Activated T-cell treated with anti-CD3 and anti-CD28 coated beads, Interleukin-2, amount 50 U/mL, for 72 hours (primary cell): ENCODE measurements around the gene ACO2. TPM values are rescaled to one million over a fixed set of nuclear protein-coding genes. Genes with fewer than 3 reads are reported as not detected.

Experiments
- ATAC-seq, 2 donors: fragments of 150-1000 bp; cut with Tn5 transposase; replicated peaks in 1 of 2; 2 replicates each; pipeline ENCODE4 v1.10.0; 2021; ENCODE audit warnings: moderate library complexity in 2 of 2, mild to moderate bottlenecking in 1 of 2
- DNase-seq, 2 donors: peaks; one replicate each; pipeline ENCODE4 v3.0.0; 2021 to 2022; ENCODE audit warnings: mixed read lengths in 1 of 2
- H3K27ac Mint-ChIP-seq: one replicate; pipeline ENCODE4 v1.8.0; 2022; ENCODE audit warnings: mild to moderate bottlenecking, moderate library complexity, mixed read lengths
- H3K27me3 Mint-ChIP-seq: one replicate; pipeline ENCODE4 v1.8.0; 2022; ENCODE audit warnings: low read depth, mixed read lengths
- H3K36me3 Mint-ChIP-seq, 2 donors: one replicate each; pipeline ENCODE4 v1.8.0; 2022; ENCODE audit warnings: mixed read lengths in 2 of 2, mild to moderate bottlenecking in 1 of 2; ENCODE audit not compliant: insufficient read depth in 2 of 2
- H3K4me1 Mint-ChIP-seq: one replicate; pipeline ENCODE4 v1.8.0; 2022; ENCODE audit warnings: low read depth, mixed read lengths
- H3K4me3 Mint-ChIP-seq, 2 donors: one replicate each; pipeline ENCODE4 v1.8.0; 2022; ENCODE audit warnings: mild to moderate bottlenecking in 2 of 2, mixed read lengths in 2 of 2, moderate library complexity in 2 of 2
- H3K9me3 Mint-ChIP-seq, 2 donors: one replicate each; pipeline ENCODE4 v1.8.0; 2022; ENCODE audit warnings: mixed read lengths in 2 of 2
- total RNA-seq, 2 donors: library from RNA; stranded (reverse); gene quantifications; one replicate each; pipeline ENCODE4 v1.2.3, GENCODE V29; 2022

ACO2 gene
- total RNA-seq, 2 donors from 2014 or later = 73.3 to 74.9 TPM

DNA sequence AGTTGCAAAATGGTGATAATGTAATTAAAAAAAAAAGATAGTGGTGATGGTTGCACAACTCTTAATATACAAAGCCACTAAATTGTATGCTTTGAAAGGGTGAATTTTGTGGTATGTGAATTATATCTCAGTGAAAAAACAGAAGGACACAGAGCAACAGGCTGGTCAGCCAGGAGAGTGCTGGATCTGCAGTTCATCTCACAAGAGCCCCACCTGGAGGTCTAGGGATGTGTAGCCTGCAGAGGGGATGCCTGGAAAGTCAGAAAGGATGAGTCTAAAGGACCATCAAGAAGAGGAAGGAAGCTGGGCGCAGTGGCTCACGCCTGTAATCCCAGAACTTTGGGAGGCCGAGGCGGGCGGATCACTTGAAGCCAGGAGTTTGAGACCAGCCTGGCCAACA is 66.3 kb downstream of the ACO2 start:
- peaks cover 0 to 6% of the 10 kb centered on the region in 2 donors for H3K36me3 Mint-ChIP-seq

DNA sequence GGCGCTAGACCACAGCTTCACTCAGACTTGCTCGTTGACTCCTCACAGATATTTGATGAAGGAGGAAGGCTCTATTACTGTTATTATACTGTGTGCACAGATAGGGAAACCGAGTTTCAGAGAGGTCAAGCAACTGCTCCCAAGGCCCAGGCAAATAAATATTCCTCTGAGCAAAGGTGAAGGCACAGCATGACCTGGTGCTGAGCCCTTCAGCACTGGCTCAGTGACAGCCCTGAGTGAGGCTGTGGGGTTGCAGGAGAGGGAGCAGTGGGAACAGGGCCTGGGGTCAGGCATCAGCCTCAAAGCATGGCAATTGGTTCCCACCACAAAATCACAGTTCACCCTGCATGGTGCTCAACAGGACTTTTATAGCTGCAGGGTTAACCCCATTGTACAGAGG is 68.3 kb downstream of the ACO2 start:
- no peak for ATAC-seq
- no peaks in the 10 kb centered on the region for H3K27me3 Mint-ChIP-seq
- no peaks in the 10 kb centered on the region for H3K9me3 Mint-ChIP-seq
- peaks cover 0 to 4% of the 10 kb centered on the region in 2 donors for H3K36me3 Mint-ChIP-seq
- H3K4me1 Mint-ChIP-seq = peaks cover 18% of the 10 kb centered on the region
- no peak for DNase-seq
- no peak overlapping the region for H3K4me3 Mint-ChIP-seq
- no peak overlapping the region for H3K27ac Mint-ChIP-seq

More for the DNA sequence above, 66.3 kb downstream of the ACO2 start:
- ATAC-seq = no peak
- DNase-seq = no peak
- H3K9me3 Mint-ChIP-seq = no peaks in the 10 kb centered on the region
- no peaks in the 10 kb centered on the region for H3K27me3 Mint-ChIP-seq
- H3K4me3 Mint-ChIP-seq = no peak overlapping the region
- no peaks in the 10 kb centered on the region for H3K4me1 Mint-ChIP-seq
- H3K27ac Mint-ChIP-seq = peak overlapping the region; percentile 35

DNA sequence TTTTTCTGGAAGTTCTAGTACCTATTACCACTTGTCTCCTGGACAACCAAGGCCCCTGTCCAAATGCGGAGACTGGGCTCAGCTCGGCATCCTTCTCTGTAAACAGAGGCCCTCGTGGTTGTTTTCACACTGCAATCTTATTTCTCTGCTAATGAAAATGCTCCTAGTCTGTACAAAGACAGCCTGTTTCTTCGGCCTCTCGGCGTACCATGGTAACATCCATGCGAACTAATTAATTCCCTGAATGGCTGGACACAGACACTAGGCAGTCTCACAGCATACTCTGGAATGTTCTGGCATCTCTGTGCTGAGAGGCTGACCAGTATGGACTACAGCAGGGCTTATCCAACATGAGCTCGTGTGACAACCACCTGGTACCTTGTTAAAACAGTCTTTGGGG is 69.7 kb downstream of the ACO2 start:
- H3K9me3 Mint-ChIP-seq = no peaks in the 10 kb centered on the region

DNA sequence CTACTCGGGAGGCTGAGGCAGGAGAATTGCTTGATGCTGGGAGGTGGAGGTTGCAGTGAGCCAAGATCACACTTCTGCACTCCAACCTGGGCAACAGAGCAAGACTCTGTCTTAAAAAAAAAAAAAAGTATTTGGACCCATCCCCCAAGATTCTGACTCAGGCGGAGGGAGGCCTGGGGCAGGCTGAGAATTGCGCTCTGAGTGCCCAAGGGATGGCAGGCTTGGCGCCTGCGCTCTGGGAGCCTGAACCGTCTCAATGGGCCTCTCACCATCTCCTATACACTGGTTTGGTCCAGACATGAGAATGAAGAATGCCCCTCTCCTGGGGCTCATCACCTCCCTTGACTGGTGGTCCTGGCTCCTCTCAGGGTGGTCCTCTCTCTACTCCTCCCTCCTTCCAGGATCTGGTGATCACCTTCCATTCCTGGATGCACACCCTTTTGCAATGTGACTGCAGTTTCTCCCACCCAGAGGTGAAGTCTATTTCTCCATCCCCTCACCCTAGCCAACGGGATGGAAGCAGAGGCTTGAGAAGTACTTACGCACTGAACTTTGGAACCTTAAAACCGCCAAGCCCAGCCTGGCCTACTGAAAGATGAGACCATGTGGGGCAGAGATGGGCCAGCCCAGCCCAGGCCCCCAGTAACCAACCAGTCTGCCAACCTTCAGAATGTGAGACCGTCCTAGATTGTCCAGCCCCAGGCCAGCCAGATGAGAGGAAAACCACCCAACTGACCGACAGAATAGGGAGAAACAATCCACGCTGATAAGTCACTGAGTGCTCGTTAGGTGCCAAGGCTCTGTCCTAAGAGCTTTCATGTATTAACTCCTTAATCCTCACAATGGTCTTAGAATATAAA is 70.5 kb downstream of the ACO2 start:
- Mint-ChIP-seq H3K9me3 (no peaks in the 10 kb centered on the region), H3K36me3 (peaks cover 1 to 5% of the 10 kb centered on the region in 2 donors), H3K27me3 (no peaks in the 10 kb centered on the region), H3K4me1 (peaks cover 35% of the 10 kb centered on the region), H3K4me3 (no peak overlapping the region), H3K27ac (peak overlapping the region; percentile 9)
- DNase-seq = no peak
- ATAC-seq = no peak

More for the DNA sequence above, 69.7 kb downstream of the ACO2 start:
- DNase-seq (no peak), ATAC-seq (no peak)
- peaks cover 32% of the 10 kb centered on the region for H3K4me1 Mint-ChIP-seq
- H3K27me3 Mint-ChIP-seq = no peaks in the 10 kb centered on the region
- H3K36me3 Mint-ChIP-seq = peaks cover 0 to 4% of the 10 kb centered on the region in 2 donors
- no peak overlapping the region for H3K27ac Mint-ChIP-seq
- no peak overlapping the region for H3K4me3 Mint-ChIP-seq

DNA sequence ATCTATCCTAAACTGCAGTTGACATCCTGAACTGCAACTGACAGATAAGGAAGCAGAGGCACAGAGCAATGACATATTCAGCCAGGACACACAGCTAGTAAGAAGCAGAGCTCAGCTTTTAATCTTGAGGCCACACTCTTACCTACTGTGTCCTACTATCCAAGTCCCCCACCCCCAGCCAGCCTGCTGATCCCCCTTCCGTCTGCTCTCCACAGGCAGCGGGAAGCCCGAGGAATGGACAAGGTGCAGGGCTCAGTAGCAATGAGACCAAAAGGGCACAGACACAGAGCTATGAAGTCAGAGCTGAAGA is 71.0 kb downstream of the ACO2 start:
- no peaks in the 10 kb centered on the region for H3K27me3 Mint-ChIP-seq
- no peaks in the 10 kb centered on the region for H3K9me3 Mint-ChIP-seq
- H3K4me1 Mint-ChIP-seq = peaks cover 41% of the 10 kb centered on the region
- H3K27ac Mint-ChIP-seq = no peak overlapping the region
- H3K4me3 Mint-ChIP-seq = no peak overlapping the region
- no peak for ATAC-seq
- DNase-seq = no peak
- peaks cover 1 to 5% of the 10 kb centered on the region in 2 donors for H3K36me3 Mint-ChIP-seq

DNA sequence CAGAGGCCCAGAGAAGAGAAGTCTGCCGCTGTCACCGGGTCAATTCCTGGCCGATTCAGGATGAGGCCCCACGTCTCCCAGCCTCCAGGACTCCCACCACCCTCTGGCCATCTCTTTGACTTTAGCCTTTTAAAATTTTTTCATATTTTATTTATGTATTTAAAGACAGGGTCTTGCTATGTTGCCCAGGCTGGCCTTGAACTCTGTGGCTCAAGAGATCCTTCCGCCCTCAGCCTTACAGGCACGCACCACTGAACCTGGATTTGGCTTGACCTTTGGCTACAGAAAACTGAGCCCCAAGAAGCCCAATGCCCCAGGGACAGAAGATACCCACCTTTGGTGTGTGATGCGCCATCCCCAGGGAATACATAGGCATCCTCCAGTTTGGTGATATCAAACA is 71.4 kb downstream of the ACO2 start:
- DNase-seq (no peak), ATAC-seq (no peak)
- Mint-ChIP-seq H3K9me3 (no peaks in the 10 kb centered on the region), H3K27me3 (no peaks in the 10 kb centered on the region), H3K4me1 (peaks cover 45% of the 10 kb centered on the region), H3K36me3 (peaks cover 1 to 3% of the 10 kb centered on the region in 2 donors), H3K4me3 (no peak overlapping the region), H3K27ac (no peak overlapping the region)

DNA sequence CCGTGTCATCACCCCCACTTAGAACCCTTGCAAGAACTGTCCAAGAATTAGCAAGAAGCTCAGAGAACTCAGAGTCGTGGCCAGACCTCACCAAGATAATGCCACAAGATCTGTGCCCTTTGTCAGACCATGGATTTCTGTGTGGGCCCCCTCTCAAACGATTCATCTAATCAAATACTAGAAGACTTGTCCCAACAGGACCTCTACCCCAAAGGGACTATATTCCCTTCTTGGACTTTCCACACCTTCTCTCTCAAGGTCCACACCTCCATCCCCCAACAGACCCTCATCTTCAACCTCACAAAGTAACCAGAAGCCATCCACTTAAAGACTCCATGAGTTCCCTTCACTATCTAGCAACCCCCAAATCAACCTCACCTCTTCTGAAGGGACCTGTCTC is 72.6 kb downstream of the ACO2 start:
- ATAC-seq (no peak), DNase-seq (no peak)
- H3K4me3 Mint-ChIP-seq = peak overlapping the region; percentile 28 to 100
- H3K9me3 Mint-ChIP-seq = no peaks in the 10 kb centered on the region
- H3K36me3 Mint-ChIP-seq = peaks cover 1 to 3% of the 10 kb centered on the region in 2 donors
- H3K27me3 Mint-ChIP-seq = no peaks in the 10 kb centered on the region
- peaks cover 46% of the 10 kb centered on the region for H3K4me1 Mint-ChIP-seq
- peak overlapping the region; percentile 75 for H3K27ac Mint-ChIP-seq

DNA sequence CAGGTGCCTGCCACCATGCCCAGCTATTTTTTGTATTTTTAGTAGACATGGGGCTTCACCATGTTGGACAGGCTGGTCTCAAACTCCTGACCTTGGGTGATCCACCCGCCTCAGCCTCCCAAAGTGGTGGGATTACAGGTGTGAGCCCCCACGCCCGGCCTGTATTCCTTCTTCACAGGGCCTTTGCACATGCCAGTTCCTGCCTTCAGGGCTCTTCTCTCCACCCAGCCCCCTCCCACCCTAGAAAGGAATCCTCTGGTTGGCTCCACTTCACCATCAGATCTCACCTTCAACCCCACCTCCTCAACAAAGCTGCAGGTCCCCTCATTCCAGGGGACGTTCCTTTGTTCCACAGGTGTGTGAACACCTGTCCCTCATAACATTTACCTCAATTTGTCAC is 73.3 kb downstream of the ACO2 start:
- ATAC-seq = no peak
- peak overlapping the region; percentile 75 for H3K27ac Mint-ChIP-seq
- no peak for DNase-seq
- no peaks in the 10 kb centered on the region for H3K27me3 Mint-ChIP-seq
- H3K36me3 Mint-ChIP-seq = peaks cover 1 to 3% of the 10 kb centered on the region in 2 donors
- peak overlapping the region; percentile 98 to 100 for H3K4me3 Mint-ChIP-seq
- H3K4me1 Mint-ChIP-seq = peaks cover 46% of the 10 kb centered on the region
- H3K9me3 Mint-ChIP-seq = no peaks in the 10 kb centered on the region

DNA sequence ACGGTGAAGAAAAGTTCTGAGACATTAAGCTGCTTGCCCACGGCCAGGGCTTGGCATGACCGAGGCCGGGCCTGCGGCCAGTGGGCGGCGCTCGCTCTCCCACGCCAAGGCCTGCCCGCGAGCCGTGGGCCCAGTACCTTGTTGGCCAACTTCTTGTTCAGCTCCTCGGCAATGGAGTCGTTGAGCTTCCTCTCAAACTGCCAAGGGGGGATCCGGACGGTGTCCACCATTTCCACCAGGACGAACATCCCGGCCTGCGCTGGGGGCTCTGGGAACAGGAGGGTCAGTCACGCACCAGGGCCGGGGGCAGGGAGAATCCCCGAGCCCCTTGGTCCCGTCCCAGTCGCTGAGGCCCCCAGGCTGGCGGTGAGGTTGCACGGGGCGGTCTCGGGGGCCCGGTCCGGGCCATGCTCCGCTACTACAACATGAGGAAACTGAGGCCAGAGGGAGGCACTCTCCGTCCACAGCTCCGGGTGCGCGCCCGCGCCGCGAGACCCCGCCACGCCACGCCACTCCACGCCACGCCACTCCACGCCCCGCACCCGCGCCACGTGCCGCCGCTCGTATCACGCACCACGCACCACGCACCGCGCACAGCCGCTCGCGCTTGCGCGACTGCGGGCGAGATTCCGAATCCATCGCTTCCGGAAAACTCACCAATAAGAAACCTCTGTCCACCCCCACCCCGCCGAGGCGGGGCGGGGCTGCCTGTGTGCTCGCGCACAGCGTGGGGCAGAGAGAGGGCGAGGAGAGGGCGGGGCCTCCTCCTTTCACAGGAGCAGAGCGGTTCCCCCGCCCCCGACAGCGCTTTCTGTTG is 75.1 kb downstream of the ACO2 start, which contains the start of gene POLR3H:
Gene POLR3H (minus strand): TSS at position 617 of the 817 bp plus-strand sequence. CDS start 369 bp downstream, at position 248.
- ATAC-seq (peak; percentile 98), DNase-seq (peak; percentile 97 to 98)
- peaks cover 1 to 3% of the 10 kb centered on the region in 2 donors for H3K36me3 Mint-ChIP-seq
- peaks cover 46% of the 10 kb centered on the region for H3K4me1 Mint-ChIP-seq
- H3K4me3 Mint-ChIP-seq = peak within 1 kb of the TSS; percentile 98 to 100
- no peaks in the 10 kb centered on the region for H3K9me3 Mint-ChIP-seq
- H3K27me3 Mint-ChIP-seq = no peaks in the 10 kb centered on the region
- peak within 1 kb of the TSS; percentile 84 for H3K27ac Mint-ChIP-seq

DNA sequence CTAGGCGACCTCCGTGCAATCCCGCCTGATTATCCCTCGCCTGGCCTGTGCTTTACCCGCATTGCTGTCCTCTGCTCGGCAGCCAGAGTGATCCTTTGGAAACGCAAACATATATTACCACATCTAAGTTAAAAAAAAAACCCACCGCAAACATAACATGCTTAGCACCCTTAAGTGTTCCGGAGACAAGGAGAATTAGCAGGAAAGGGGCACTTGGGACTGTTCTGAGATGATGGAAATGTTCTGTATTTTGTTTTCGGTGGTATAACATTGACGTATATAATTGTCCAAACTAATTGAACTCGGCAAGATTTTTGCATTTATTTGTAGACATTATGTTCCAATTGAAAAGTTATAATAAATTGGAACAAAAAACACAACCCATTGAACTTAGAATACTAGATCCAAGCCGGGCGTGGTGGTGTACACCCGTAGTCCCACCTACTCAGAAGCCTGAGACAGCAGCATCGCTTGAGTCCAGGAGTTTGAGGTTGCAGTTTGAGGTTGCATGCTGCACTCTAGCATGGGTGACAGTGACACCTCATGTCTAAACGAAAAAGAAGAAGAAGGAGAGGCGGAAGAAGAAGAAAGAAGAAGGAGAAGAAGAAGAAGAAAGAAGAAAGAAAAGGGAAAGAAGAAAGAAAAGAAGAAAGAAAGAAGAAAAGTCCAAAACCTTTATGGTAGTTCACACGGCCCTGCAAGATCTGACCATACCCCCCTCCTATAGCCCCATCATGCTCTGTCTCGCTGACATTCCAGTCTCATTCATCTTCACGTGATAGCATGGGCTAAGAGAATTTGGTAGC is 76.0 kb downstream of the ACO2 start:
- Mint-ChIP-seq H3K9me3 (no peaks in the 10 kb centered on the region), H3K4me3 (peak overlapping the region; percentile 98 to 100), H3K27me3 (no peaks in the 10 kb centered on the region), H3K36me3 (peaks cover 1% of the 10 kb centered on the region in 2 donors), H3K27ac (peak overlapping the region; percentile 84), H3K4me1 (peaks cover 46% of the 10 kb centered on the region)
- DNase-seq (no peak), ATAC-seq (no peak)

DNA sequence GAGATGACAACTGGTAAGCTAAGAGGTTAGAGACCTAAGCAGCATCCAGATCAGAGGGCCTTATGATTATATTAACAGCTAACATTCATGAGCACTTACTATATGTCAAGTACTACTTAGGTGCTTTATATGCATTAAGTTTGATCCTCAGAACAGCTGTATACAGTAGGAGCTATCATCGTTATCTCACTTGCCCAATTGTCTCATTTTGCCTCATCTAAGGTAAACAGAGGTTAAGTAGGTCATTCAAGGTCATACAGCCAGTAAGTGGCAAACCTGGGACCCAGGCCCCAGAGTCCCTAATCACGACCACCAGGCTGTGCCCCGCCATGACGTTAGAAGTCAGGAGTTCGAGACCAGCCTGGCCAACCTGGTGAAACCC is 79.9 kb downstream of the ACO2 start:
- Mint-ChIP-seq H3K9me3 (no peaks in the 10 kb centered on the region), H3K36me3 (peaks cover 1% of the 10 kb centered on the region in 2 donors), H3K4me1 (peaks cover 13% of the 10 kb centered on the region), H3K27ac (no peak overlapping the region), H3K27me3 (no peaks in the 10 kb centered on the region), H3K4me3 (no peak overlapping the region)
- no peak for DNase-seq
- no peak for ATAC-seq

DNA sequence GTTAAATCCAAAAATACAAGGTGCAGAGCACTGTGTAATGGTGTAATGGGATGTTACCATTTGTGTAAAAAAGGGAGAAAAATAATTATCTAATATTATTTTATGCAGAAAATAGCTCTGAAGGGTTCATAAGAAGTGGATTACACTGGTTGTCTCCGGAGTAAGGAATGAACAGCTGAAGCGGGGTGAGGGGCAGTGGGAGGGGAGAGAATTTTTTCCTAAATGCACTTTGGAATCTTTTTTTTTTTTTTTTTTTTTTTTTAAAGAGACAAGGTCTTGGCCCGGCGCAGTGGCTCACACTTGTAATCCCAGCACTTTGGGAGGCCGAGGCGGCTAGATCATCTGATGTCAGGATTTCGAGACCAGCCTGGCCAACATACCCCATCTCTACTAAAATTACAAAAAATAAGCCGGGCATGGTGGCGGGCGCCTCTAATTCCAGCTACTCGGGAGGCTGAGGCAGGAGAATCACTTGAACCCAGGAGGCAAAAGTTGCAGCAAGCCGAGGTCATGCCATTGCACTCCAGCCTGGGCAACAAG is 82.1 kb downstream of the ACO2 start:
- ATAC-seq (no peak), DNase-seq (no peak)
- Mint-ChIP-seq H3K4me1 (no peaks in the 10 kb centered on the region), H3K9me3 (no peaks in the 10 kb centered on the region), H3K27ac (no peak overlapping the region), H3K36me3 (no peaks in the 10 kb centered on the region), H3K27me3 (peaks cover under 1% of the 10 kb centered on the region), H3K4me3 (no peak overlapping the region)
